ENCODE results near the gene KYAT1. TPM values are rescaled to one million over a fixed set of nuclear protein-coding genes. Genes with fewer than 3 reads are reported as not detected.

The KYAT1 gene
- total and polyA plus RNA-seq, 8 donors = 0.58 to 25.7 (median 5.7) TPM

DNA sequence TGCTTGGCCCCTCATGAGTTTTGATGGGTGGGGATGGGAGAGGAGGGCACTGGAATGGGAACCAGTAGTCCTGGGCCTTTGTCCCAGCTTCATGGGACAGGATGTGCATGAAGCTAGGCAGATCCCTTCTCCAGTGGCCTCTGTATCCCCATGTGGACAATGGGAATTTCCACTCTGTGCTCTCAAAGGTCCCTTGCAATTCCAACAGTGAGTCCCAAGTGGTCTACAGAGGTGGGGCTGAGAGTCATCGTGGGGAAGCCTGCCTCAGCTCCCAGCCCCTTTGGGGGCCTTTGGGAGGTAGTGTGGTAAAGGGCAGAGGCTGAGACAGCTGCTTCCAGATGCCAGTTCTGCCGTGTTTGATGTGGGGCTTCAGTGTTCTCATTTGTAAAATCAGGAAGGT is 37.2 kb upstream of the KYAT1 start:
- H3K27me3 ChIP-seq = no peaks in the 10 kb centered on the region
- TF ChIP-seq, protein P1, sequence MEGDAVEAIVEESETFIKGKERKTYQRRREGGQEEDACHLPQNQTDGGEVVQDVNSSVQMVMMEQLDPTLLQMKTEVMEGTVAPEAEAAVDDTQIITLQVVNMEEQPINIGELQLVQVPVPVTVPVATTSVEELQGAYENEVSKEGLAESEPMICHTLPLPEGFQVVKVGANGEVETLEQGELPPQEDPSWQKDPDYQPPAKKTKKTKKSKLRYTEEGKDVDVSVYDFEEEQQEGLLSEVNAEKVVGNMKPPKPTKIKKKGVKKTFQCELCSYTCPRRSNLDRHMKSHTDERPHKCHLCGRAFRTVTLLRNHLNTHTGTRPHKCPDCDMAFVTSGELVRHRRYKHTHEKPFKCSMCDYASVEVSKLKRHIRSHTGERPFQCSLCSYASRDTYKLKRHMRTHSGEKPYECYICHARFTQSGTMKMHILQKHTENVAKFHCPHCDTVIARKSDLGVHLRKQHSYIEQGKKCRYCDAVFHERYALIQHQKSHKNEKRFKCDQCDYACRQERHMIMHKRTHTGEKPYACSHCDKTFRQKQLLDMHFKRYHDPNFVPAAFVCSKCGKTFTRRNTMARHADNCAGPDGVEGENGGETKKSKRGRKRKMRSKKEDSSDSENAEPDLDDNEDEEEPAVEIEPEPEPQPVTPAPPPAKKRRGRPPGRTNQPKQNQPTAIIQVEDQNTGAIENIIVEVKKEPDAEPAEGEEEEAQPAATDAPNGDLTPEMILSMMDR (IDR thresholded peaks at IDR 0.05) = no peak
- no peak for TF ChIP-seq EP300 (IDR thresholded peaks at IDR 0.05)
- no peak for TF ChIP-seq POLR2AphosphoS5 (IDR thresholded peaks at IDR 0.05)
- TF ChIP-seq POLR2A (IDR thresholded peaks at IDR 0.05) = no peak
- peaks cover 60 to 90% (median 77%) of the 10 kb centered on the region in 4 donors for H3K4me1 ChIP-seq
- H3K4me3 ChIP-seq = no peak overlapping the region
- peak overlapping the region in 4 of 5 donors; percentile 84 to 95 (median 90) for H3K27ac ChIP-seq
- peaks cover 10 to 45% (median 30%) of the 10 kb centered on the region in 4 donors for H3K36me3 ChIP-seq
- no peak for DNase-seq
- intact Hi-C loops (cut with DNase I; ENCODE audit: low total_unique reads) = no loop called here
- 51 to 62% (median 57%) methylated on average over 2 of the region's 2 CpGs for WGBS, 5 donors
- no peaks in the 10 kb centered on the region for H3K9me3 ChIP-seq

DNA sequence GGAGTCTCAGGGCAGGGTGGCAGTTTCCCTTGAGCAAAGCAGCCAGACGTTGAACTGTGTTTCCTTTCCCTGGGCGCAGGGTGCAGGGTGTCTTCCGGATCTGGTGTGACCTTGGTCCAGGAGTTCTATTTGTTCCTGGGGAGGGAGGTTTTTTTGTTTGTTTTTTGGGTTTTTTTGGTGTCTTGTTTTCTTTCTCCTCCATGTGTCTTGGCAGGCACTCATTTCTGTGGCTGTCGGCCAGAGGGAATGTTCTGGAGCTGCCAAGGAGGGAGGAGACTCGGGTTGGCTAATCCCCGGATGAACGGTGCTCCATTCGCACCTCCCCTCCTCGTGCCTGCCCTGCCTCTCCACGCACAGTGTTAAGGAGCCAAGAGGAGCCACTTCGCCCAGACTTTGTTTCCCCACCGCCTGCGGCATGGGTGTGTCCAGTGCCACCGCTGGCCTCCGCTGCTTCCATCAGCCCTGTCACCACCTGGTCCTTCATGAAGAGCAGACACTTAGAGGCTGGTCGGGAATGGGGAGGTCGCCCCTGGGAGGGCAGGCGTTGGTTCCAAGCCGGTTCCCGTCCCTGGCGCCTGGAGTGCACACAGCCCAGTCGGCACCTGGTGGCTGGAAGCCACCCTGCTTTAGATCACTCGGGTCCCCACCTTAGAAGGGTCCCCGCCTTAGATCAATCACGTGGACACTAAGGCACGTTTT is 35.5 kb upstream of the KYAT1 start:
- H3K4me1 ChIP-seq = peaks cover 71 to 92% (median 83%) of the 10 kb centered on the region in 4 donors
- WGBS, 5 donors = 33 to 51% (median 51%) methylated on average over 16 to 26 of the region's 26 CpGs
- intact Hi-C loops (cut with DNase I; ENCODE audit: low total_unique reads) = no loop called here
- no peak overlapping the region for H3K4me3 ChIP-seq
- H3K36me3 ChIP-seq = peaks cover 10 to 51% (median 30%) of the 10 kb centered on the region in 4 donors
- no peaks in the 10 kb centered on the region for H3K27me3 ChIP-seq
- TF ChIP-seq, protein P1 (IDR thresholded peaks at IDR 0.05) = no peak
- peak; percentile 2 to 82 (median 39) for TF ChIP-seq POLR2AphosphoS5 (IDR thresholded peaks at IDR 0.05)
- DNase-seq = peak; percentile 79 to 88
- H3K27ac ChIP-seq = peak overlapping the region; percentile 61 to 90 (median 83)
- H3K9me3 ChIP-seq = no peaks in the 10 kb centered on the region

DNA sequence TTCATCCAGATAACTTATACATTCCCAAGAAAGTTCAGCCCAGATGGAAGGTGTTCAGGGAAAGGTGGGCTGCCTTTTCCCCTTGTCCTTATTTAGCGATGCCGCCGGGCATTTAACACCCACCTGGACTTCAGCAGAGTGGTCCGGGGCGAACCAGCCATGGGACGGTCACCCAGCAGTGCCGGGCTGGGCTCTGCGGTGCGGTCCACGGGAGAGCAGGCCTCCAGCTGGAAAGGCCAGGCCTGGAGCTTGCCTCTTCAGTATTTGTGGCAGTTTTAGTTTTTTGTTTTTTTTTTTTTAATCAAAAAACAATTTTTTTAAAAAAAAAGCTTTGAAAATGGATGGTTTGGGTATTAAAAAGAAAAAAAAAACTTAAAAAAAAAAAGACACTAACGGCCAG is 35.0 kb upstream of the KYAT1 start:
- Histone ChIP-seq H3K9me3 (no peaks in the 10 kb centered on the region), H3K36me3 (peaks cover 10 to 55% (median 30%) of the 10 kb centered on the region in 4 donors), H3K27me3 (no peaks in the 10 kb centered on the region), H3K4me1 (peaks cover 71 to 93% (median 84%) of the 10 kb centered on the region in 4 donors), H3K27ac (peak overlapping the region; percentile 64 to 90 (median 83)), H3K4me3 (no peak overlapping the region)
- TF ChIP-seq POLR2AphosphoS5 (IDR thresholded peaks at IDR 0.05) (no peak), EP300 (IDR thresholded peaks at IDR 0.05) (no peak), POLR2A (IDR thresholded peaks at IDR 0.05) (no peak)
- TF ChIP-seq, protein P1 (IDR thresholded peaks at IDR 0.05) = no peak
- intact Hi-C loops (cut with DNase I; ENCODE audit: low total_unique reads) = no loop called here
- WGBS, 5 donors = 78 to 88% (median 82%) methylated on average over 11 of the region's 11 CpGs
- DNase-seq = no peak

DNA sequence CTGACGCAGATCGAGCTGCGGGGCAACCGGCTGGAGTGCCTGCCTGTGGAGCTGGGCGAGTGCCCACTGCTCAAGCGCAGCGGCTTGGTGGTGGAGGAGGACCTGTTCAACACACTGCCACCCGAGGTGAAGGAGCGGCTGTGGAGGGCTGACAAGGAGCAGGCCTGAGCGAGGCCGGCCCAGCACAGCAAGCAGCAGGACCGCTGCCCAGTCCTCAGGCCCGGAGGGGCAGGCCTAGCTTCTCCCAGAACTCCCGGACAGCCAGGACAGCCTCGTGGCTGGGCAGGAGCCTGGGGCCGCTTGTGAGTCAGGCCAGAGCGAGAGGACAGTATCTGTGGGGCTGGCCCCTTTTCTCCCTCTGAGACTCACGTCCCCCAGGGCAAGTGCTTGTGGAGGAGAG is 34.5 kb upstream of the KYAT1 start:
- no peaks in the 10 kb centered on the region for H3K9me3 ChIP-seq
- no peak for TF ChIP-seq POLR2A (IDR thresholded peaks at IDR 0.05)
- no peak for TF ChIP-seq EP300 (IDR thresholded peaks at IDR 0.05)
- DNase-seq = no peak
- no peaks in the 10 kb centered on the region for H3K27me3 ChIP-seq
- intact Hi-C loops (cut with DNase I; ENCODE audit: low total_unique reads) = no loop called here
- peaks cover 10 to 59% (median 30%) of the 10 kb centered on the region in 4 donors for H3K36me3 ChIP-seq
- peak overlapping the region; percentile 64 to 90 (median 83) for H3K27ac ChIP-seq
- peak overlapping the region in 1 of 4 donors; percentile 3 for H3K4me3 ChIP-seq
- WGBS, 5 donors = 62 to 85% (median 78%) methylated on average over 10 to 18 of the region's 18 CpGs
- H3K4me1 ChIP-seq = peaks cover 71 to 93% (median 84%) of the 10 kb centered on the region in 4 donors
